ENCODE measurements around the gene GOLM1.

The GOLM1 gene

DNA sequence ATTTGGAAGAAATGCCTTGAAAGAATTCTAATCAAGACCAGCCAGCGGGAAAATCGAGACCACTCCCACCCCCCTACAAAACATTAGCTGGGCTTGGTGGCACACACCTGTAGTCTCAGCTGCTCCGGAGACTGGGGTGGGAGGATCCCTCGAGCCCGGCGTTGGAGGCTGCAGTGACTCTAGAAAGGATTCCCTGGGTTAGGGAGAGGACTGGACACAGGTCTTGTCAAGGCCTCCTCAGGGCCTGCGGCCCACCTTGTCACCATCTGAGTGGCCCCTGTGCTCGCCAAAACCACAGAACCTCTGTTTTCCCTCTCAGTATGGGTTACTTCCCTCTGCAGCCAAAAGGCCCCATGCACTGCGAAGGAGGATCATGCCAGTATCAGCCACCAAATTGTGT, 16.5 kb upstream of the GOLM1 start:
- H3K4me1 Mint-ChIP-seq, result peaks cover 11% of the 10 kb centered on the region
- no peak overlapping the region for H3K4me3 Mint-ChIP-seq
- no peaks in the 10 kb centered on the region for H3K36me3 Mint-ChIP-seq (ENCODE audit: low read depth)
- no peak overlapping the region for H3K27ac Mint-ChIP-seq
- no peak for DNase-seq
- H3K9me3 Mint-ChIP-seq, result no peaks in the 10 kb centered on the region
- H3K27me3 Mint-ChIP-seq (ENCODE audit: low read depth, poor library complexity), result no peaks in the 10 kb centered on the region
- no peak for TF ChIP-seq CTCF (IDR thresholded peaks at IDR 0.05)

- no peaks in the 10 kb centered on the region for H3K36me3 Mint-ChIP-seq (ENCODE audit: low read depth)
Observed at GRCh38 chr9:86112057-86112456, 12.7 kb upstream of the GOLM1 start.

GRCh38 chr9:86102626-86103025, 3.3 kb upstream of the GOLM1 start:
- DNase-seq, result no peak
- Mint-ChIP-seq H3K27ac (no peak overlapping the region), H3K9me3 (no peaks in the 10 kb centered on the region), H3K4me3 (no peak overlapping the region), H3K4me1 (peaks cover 21% of the 10 kb centered on the region), H3K27me3 (ENCODE audit: low read depth, poor library complexity) (peaks cover 30% of the 10 kb centered on the region), H3K36me3 (ENCODE audit: low read depth) (no peaks in the 10 kb centered on the region)
- TF ChIP-seq CTCF (IDR thresholded peaks at IDR 0.05), result no peak

More at GRCh38 chr9:86112057-86112456, 12.7 kb upstream of the GOLM1 start:
- no peak for DNase-seq
- Mint-ChIP-seq H3K4me3 (no peak overlapping the region), H3K27me3 (ENCODE audit: low read depth, poor library complexity) (peaks cover under 1% of the 10 kb centered on the region), H3K9me3 (no peaks in the 10 kb centered on the region), H3K4me1 (peaks cover 11% of the 10 kb centered on the region), H3K27ac (no peak overlapping the region)
- no peak for TF ChIP-seq CTCF (IDR thresholded peaks at IDR 0.05)

DNA sequence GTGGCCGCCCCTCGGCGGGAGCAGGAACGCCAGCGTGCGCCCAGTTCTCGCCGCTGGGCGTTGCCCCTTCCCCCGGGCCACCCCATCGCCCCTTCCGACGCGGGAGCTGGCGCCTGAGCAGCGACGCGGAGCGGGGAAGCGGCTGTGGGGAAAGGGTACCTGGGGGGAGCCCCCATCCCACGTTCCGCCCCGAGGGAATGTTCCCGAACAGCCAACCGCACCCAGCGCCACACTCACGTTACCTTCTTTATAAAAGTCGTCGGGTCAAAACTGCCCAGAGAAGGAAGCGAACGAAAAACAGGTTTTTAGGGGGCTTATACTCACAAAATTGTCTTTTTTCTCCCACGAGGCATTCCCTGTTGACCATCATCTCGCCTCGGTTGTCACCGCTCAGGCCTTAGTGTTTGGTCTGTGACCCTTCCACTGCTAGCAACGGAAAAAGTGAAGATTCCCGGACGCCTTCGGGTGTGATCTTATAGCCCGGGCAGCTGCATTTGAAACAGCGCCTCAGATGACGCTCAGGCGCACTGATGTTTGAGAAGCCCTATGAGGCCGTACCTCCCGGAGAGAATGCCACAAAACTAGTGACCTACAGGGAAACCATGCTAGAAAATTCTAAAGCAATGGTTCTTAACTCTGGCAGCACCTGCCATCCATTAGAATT, 475 bp upstream of the GOLM1 start:
- no peak for TF ChIP-seq CTCF (IDR thresholded peaks at IDR 0.05)
- H3K27ac Mint-ChIP-seq, result peak overlapping the region; percentile 94
- DNase-seq, result peak; percentile 20
- H3K4me1 Mint-ChIP-seq, result peaks cover 40% of the 10 kb centered on the region
- peaks cover 23% of the 10 kb centered on the region for H3K27me3 Mint-ChIP-seq (ENCODE audit: low read depth, poor library complexity)
- H3K4me3 Mint-ChIP-seq, result peak overlapping the region; percentile 91
- peaks cover 13% of the 10 kb centered on the region for H3K36me3 Mint-ChIP-seq (ENCODE audit: low read depth)
- peaks cover 6% of the 10 kb centered on the region for H3K9me3 Mint-ChIP-seq

GRCh38 chr9:86097510-86098224, 1.7 kb downstream of the GOLM1 start:
- TF ChIP-seq CTCF (IDR thresholded peaks at IDR 0.05), result no peak
- Mint-ChIP-seq H3K36me3 (ENCODE audit: low read depth) (peaks cover 31% of the 10 kb centered on the region), H3K27ac (peak overlapping the region; percentile 4), H3K4me1 (peaks cover 45% of the 10 kb centered on the region), H3K4me3 (peak overlapping the region; percentile 83), H3K27me3 (ENCODE audit: low read depth, poor library complexity) (peaks cover 13% of the 10 kb centered on the region), H3K9me3 (peaks cover 23% of the 10 kb centered on the region)
- no peak for DNase-seq
